Metanephros (tissue), 1 donor: ENCODE results near the gene TRAPPC5. TPM values are rescaled to one million over a fixed set of nuclear protein-coding genes. Genes with fewer than 3 reads are reported as not detected.

Source experiments
- total RNA-seq: library from RNA; depleted of rRNA; stranded (reverse); fragments of >200 nt; gene quantifications from one replicate; pipeline ENCODE4 v1.2.3, GENCODE V29; 2014

The TRAPPC5 gene
- total RNA-seq = 66.3 TPM

DNA sequence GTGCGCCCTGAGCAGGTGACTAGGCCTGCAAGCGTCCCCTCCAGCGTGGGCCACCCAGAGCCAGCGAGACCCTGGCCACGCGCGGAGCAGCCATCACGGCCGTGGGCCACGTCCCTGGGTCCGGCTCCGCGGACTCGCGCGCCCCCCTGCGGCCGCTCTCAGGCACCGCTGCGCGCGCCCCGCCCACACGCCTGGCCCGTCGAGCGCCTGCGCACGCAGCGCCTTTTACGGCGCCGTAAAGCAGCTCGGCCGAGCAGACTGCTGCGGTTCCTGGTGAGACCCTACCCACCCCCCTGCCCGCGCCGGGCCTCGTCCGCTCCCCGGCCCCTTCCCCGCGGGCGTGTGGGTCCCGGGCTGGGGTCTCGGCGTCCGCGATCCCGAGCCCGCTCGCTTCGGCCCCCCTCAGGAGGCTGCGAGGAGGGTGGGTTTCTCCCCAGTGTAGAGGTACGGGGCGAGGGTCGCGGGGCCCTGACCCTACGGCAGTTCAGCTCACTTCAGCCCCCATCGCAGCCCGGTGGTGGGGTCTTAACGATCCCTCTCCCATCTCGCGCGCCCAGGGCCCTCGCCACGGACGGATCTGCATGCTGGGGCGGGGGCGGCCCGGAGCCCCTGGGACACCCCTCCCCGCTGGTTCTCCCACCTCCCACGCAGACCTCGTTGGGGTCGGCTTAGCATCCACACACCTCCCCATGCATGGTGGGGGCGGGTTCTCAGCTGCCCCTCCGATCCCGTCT is at the start of gene TRAPPC5:
Gene TRAPPC5, plus strand, starts transcription at position 228 of the 734 bp plus-strand sequence. CDS start 1,421 bp downstream, outside the sequence.

DNA sequence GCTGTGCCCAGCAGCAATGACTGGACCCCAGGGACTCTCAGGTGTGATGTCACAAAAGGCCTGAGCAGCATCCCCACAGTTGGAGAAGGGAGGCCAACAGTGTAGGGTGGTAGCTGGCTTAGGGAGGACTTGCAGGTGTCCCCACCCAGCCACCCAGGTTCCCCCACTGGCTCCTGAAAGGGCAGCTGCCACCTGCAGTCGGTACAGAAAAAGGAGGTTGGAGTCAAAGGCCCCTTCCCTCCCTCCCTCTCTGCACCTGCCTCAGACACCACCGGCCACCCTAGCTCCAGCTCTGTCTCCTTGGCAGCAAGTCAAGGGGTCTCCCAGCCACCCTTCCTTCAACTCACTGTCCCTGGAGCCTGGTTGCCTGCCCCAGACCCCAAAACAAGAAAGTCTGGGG is 46.9 kb upstream of the TRAPPC5 start, which contains the start of gene PCP2:
Gene PCP2, minus strand, starts transcription at position 22 of the 400 bp plus-strand sequence. CDS start 262 bp downstream, outside the sequence.

DNA sequence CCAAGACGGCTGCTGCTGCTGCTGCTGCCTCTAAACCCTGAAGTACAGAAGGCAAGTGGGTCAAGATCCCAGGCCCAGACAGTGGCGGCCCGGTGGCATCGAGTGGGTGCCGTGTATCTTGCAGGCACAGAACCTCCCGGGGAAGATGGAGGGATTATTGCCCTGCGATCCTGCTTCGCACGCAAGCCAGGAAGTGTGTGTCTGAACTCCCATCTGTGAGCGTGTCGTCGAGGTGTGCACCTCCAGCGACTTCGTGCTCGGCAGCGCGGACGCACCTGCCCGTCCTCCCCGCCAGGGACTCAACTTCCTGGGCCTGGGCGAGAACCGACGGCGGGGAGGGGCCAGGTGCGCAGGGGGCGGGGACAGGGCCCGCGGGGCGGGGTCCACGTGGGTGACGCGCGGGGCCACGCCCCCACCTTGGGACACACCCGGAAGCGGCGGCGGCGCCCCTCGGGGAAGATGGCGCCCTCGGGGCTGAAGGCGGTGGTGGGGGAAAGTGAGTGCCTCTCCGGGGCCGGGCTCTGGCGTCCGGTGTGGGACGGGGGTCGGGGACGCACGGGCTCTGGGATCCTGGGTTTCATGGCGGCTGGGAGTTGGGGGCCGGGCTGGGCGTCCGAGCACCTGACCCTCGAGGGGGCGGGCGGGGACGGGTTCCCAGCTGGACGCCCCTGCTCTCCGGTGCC is 43.8 kb upstream of the TRAPPC5 start, which contains the start of gene STXBP2:
Gene STXBP2, plus strand, starts transcription at position 420 of the 683 bp plus-strand sequence. Its CDS starts 40 bp downstream, at position 460.

GRCh38 chr19:7668842-7669241 is 11.8 kb upstream of the TRAPPC5 start, which contains the start of gene RETN:
TSS of gene RETN (plus strand) at chr19:7669049. CDS start at chr19:7669327, 278 bp downstream.

GRCh38 chr19:7676854-7677253 is 3.8 kb upstream of the TRAPPC5 start, which contains the start of gene MCEMP1:
TSS of gene MCEMP1 (plus strand) at chr19:7677090. CDS start at chr19:7677121, 31 bp downstream.

GRCh38 chr19:7701654-7702457 is 21.2 kb downstream of the TRAPPC5 start, which contains the start of gene FCER2:
TSS of gene FCER2 (minus strand) at chr19:7702131. CDS start at chr19:7699760, 2,371 bp downstream.

GRCh38 chr19:7732045-7732444 is 51.4 kb downstream of the TRAPPC5 start, which contains the start of gene CLEC4G:
TSS of gene CLEC4G (minus strand) at chr19:7732110. CDS start at chr19:7732102, 8 bp downstream.

Other genes with a start within 250 kb of the TRAPPC5 start
- gene PEX11G, start 191.8 kb upstream of the TRAPPC5 start, total RNA-seq = 4.7 TPM
- 34.9 TPM for gene ZNF358, start 164.7 kb upstream of the TRAPPC5 start, total RNA-seq
- 21.1 TPM for gene MCOLN1, start 158.2 kb upstream of the TRAPPC5 start, total RNA-seq
- 52.2 TPM for gene PNPLA6, start 145.1 kb upstream of the TRAPPC5 start, total RNA-seq
- 13.0 TPM for gene CAMSAP3, start 85.0 kb upstream of the TRAPPC5 start, total RNA-seq
- 61.0 TPM for gene XAB2, start 51.3 kb upstream of the TRAPPC5 start, total RNA-seq
- gene PET100, start 51.0 kb upstream of the TRAPPC5 start, total RNA-seq = 22.0 TPM
- not detected for gene PCP2, start 47.1 kb upstream of the TRAPPC5 start, total RNA-seq
- gene STXBP2, start 43.7 kb upstream of the TRAPPC5 start, total RNA-seq = 55.6 TPM
- gene RETN, start 11.8 kb upstream of the TRAPPC5 start, total RNA-seq = 6.5 TPM
- 0.64 TPM for gene MCEMP1, start 3.7 kb upstream of the TRAPPC5 start, total RNA-seq
- 0.23 TPM for gene FCER2, start 21.3 kb downstream of the TRAPPC5 start, total RNA-seq
- 0.29 TPM for gene CLEC4G, start 51.3 kb downstream of the TRAPPC5 start, total RNA-seq
- gene CD209, start 66.7 kb downstream of the TRAPPC5 start, total RNA-seq = 4.8 TPM
- 2.7 TPM for gene CLEC4M, start 82.4 kb downstream of the TRAPPC5 start, total RNA-seq
- 15.4 TPM for gene EVI5L, start 149.4 kb downstream of the TRAPPC5 start, total RNA-seq
- gene PRR36, start 193.6 kb downstream of the TRAPPC5 start, total RNA-seq = 1.9 TPM
- 2.7 TPM for gene LRRC8E, start 207.7 kb downstream of the TRAPPC5 start, total RNA-seq
- 25.8 TPM for gene MAP2K7, start 223.0 kb downstream of the TRAPPC5 start, total RNA-seq
- gene TGFBR3L, start 234.0 kb downstream of the TRAPPC5 start, total RNA-seq = not detected
- 13.7 TPM for gene SNAPC2, start 239.5 kb downstream of the TRAPPC5 start, total RNA-seq
- 6.1 TPM for gene CTXN1, start 245.3 kb downstream of the TRAPPC5 start, total RNA-seq